ENCODE measurements around the gene ANXA11.
"Not testable (repeated sequence)": the region's sequence is repeated elsewhere in the genome, so short reads cannot be mapped to it uniquely, and the experiment has no call there.

DNA sequence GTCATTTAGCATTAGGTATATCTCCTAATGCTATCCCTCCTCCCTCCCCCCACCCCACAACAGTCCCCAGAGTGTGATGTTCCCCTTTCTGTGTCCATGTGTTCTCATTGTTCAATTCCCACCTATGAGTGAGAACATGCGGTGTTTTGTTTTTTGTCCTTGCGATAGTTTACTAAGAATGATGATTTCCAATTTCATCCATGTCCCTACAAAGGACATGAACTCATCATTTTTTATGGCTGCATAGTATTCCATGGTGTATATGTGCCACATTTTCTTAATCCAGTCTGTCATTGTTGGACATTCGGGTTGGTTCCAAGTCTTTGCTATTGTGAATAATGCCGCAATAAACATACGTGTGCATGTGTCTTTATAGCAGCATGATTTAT lies 17.7 kb upstream of the ANXA11 start:
- not testable (repeated sequence) for TF ChIP-seq ZNF132 (tag by site-specific recombination; IDR thresholded peaks at IDR 0.05; ENCODE audit: borderline replicate concordance); ZNF266 (tag by site-specific recombination; IDR thresholded peaks at IDR 0.05; ENCODE audit: low read depth); ZNF510 (tag by site-specific recombination; IDR thresholded peaks at IDR 0.05; ENCODE audit: insufficient replicate concordance); ZBTB8A (tag by site-specific recombination; IDR thresholded peaks at IDR 0.05); SETDB1 (IDR thresholded peaks at IDR 0.05; ENCODE audit: insufficient read length, low read length); ZNF660 (tag by site-specific recombination; IDR thresholded peaks at IDR 0.05)
- TF ChIP-seq, protein P1, sequence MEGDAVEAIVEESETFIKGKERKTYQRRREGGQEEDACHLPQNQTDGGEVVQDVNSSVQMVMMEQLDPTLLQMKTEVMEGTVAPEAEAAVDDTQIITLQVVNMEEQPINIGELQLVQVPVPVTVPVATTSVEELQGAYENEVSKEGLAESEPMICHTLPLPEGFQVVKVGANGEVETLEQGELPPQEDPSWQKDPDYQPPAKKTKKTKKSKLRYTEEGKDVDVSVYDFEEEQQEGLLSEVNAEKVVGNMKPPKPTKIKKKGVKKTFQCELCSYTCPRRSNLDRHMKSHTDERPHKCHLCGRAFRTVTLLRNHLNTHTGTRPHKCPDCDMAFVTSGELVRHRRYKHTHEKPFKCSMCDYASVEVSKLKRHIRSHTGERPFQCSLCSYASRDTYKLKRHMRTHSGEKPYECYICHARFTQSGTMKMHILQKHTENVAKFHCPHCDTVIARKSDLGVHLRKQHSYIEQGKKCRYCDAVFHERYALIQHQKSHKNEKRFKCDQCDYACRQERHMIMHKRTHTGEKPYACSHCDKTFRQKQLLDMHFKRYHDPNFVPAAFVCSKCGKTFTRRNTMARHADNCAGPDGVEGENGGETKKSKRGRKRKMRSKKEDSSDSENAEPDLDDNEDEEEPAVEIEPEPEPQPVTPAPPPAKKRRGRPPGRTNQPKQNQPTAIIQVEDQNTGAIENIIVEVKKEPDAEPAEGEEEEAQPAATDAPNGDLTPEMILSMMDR (tag by site-specific recombination; IDR thresholded peaks at IDR 0.05): not testable (repeated sequence)
- TF ChIP-seq, protein P2, sequence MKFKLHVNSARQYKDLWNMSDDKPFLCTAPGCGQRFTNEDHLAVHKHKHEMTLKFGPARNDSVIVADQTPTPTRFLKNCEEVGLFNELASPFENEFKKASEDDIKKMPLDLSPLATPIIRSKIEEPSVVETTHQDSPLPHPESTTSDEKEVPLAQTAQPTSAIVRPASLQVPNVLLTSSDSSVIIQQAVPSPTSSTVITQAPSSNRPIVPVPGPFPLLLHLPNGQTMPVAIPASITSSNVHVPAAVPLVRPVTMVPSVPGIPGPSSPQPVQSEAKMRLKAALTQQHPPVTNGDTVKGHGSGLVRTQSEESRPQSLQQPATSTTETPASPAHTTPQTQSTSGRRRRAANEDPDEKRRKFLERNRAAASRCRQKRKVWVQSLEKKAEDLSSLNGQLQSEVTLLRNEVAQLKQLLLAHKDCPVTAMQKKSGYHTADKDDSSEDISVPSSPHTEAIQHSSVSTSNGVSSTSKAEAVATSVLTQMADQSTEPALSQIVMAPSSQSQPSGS (tag by site-specific recombination; IDR thresholded peaks at IDR 0.05; ENCODE audit: low read depth): not testable (repeated sequence)
- TF ChIP-seq, protein P3, sequence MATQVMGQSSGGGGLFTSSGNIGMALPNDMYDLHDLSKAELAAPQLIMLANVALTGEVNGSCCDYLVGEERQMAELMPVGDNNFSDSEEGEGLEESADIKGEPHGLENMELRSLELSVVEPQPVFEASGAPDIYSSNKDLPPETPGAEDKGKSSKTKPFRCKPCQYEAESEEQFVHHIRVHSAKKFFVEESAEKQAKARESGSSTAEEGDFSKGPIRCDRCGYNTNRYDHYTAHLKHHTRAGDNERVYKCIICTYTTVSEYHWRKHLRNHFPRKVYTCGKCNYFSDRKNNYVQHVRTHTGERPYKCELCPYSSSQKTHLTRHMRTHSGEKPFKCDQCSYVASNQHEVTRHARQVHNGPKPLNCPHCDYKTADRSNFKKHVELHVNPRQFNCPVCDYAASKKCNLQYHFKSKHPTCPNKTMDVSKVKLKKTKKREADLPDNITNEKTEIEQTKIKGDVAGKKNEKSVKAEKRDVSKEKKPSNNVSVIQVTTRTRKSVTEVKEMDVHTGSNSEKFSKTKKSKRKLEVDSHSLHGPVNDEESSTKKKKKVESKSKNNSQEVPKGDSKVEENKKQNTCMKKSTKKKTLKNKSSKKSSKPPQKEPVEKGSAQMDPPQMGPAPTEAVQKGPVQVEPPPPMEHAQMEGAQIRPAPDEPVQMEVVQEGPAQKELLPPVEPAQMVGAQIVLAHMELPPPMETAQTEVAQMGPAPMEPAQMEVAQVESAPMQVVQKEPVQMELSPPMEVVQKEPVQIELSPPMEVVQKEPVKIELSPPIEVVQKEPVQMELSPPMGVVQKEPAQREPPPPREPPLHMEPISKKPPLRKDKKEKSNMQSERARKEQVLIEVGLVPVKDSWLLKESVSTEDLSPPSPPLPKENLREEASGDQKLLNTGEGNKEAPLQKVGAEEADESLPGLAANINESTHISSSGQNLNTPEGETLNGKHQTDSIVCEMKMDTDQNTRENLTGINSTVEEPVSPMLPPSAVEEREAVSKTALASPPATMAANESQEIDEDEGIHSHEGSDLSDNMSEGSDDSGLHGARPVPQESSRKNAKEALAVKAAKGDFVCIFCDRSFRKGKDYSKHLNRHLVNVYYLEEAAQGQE (tag by site-specific recombination; IDR thresholded peaks at IDR 0.05): not testable (repeated sequence)
- TF ChIP-seq, protein P4, sequence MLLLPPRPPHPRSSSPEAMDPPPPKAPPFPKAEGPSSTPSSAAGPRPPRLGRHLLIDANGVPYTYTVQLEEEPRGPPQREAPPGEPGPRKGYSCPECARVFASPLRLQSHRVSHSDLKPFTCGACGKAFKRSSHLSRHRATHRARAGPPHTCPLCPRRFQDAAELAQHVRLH (tag by site-specific recombination; IDR thresholded peaks at IDR 0.05): not testable (repeated sequence)

Measured in HEK293 (cell line).